Left ventricle myocardium inferior (tissue), 1 donor: ENCODE results near the gene CAMK1D. TPM values are rescaled to one million over a fixed set of nuclear protein-coding genes. Genes with fewer than 3 reads are reported as not detected.

ENCODE experiments used
- DNase-seq: peaks from one replicate; pipeline ENCODE4 v3.0.0-alpha.2; 2020
- H3K27ac ChIP-seq: fragments of 200-600 bp; replicated peaks from 2 replicates; pipeline ENCODE4 v1.8.0; 2021
- H3K27me3 ChIP-seq: fragments of 200-600 bp; 2 replicates; pipeline ENCODE4 v1.8.0; 2021; ENCODE audit warnings: low read depth
- H3K36me3 ChIP-seq: fragments of 200-600 bp; 2 replicates; pipeline ENCODE4 v1.8.0; 2021
- H3K4me1 ChIP-seq: fragments of 200-600 bp; 2 replicates; pipeline ENCODE4 v1.8.0; 2021
- H3K4me3 ChIP-seq: fragments of 200-600 bp; 2 replicates; pipeline ENCODE4 v1.8.0; 2021; ENCODE audit warnings: mild to moderate bottlenecking, moderate library complexity
- H3K9me3 ChIP-seq: fragments of 200-600 bp; replicated peaks from 2 replicates; pipeline ENCODE4 v1.8.0; 2021
- CTCF ChIP-seq: fragments of 200-600 bp; IDR thresholded peaks from 2 replicates; pipeline ENCODE4 v1.8.0; 2021; ENCODE audit warnings: antibody characterized with exemption, mild to moderate bottlenecking, borderline replicate concordance
- intact Hi-C: fragments of 100-400 bp; cut with micrococcal nuclease; formaldehyde crosslinking; loops from one replicate; pipeline ENCODE4 v1.11.0; 2022
- total RNA-seq: library from RNA; stranded (reverse); fragmentation: NEBNext Ultra II Directional; extraction: Animal tissue kit (Norgen Biotek cat#: 25700); gene quantifications from one replicate; pipeline ENCODE4 v1.2.1, GENCODE V29; 2021
- donor health status: DM: no; HTN: yes; CAD: no; lungs with severe emphysema.

Gene CAMK1D
- total RNA-seq, 1 donor from 2014 or later, result 2.5 TPM

- no peaks in the 10 kb centered on the region for H3K4me1 ChIP-seq
- H3K27ac ChIP-seq, result no peak overlapping the region
- peaks cover 24% of the 10 kb centered on the region for H3K36me3 ChIP-seq
- H3K27me3 ChIP-seq, result no peaks in the 10 kb centered on the region
- no peak for TF ChIP-seq CTCF
- H3K9me3 ChIP-seq, result peaks cover 14% of the 10 kb centered on the region
- no peak for DNase-seq
- intact Hi-C loops, result no loop called here
- H3K4me3 ChIP-seq, result no peak overlapping the region
Measured at GRCh38 chr10:12814166-12814565, 464.8 kb downstream of the CAMK1D start.

GRCh38 chr10:12819071-12819470, 469.7 kb downstream of the CAMK1D start:
- Histone ChIP-seq H3K9me3 (peaks cover 9% of the 10 kb centered on the region), H3K36me3 (peaks cover 22% of the 10 kb centered on the region), H3K4me1 (no peaks in the 10 kb centered on the region), H3K4me3 (no peak overlapping the region), H3K27ac (no peak overlapping the region), H3K27me3 (no peaks in the 10 kb centered on the region)
- no peak for DNase-seq
- intact Hi-C loops, result no loop called here
- TF ChIP-seq CTCF, result no peak

- H3K9me3 ChIP-seq, result peaks cover 3% of the 10 kb centered on the region
- no peak for DNase-seq
- no peaks in the 10 kb centered on the region for H3K27me3 ChIP-seq
- H3K36me3 ChIP-seq, result peaks cover 16% of the 10 kb centered on the region
- H3K27ac ChIP-seq, result no peak overlapping the region
- no peak overlapping the region for H3K4me3 ChIP-seq
- no peak for TF ChIP-seq CTCF
- intact Hi-C loops, result no loop called here
- no peaks in the 10 kb centered on the region for H3K4me1 ChIP-seq
Measured at GRCh38 chr10:12819656-12820055, 470.3 kb downstream of the CAMK1D start.

GRCh38 chr10:12822126-12822892, 473.0 kb downstream of the CAMK1D start:
- no peaks in the 10 kb centered on the region for H3K4me1 ChIP-seq
- intact Hi-C loops, result no loop called here
- no peaks in the 10 kb centered on the region for H3K36me3 ChIP-seq
- no peak overlapping the region for H3K27ac ChIP-seq
- no peaks in the 10 kb centered on the region for H3K27me3 ChIP-seq
- H3K4me3 ChIP-seq, result no peak overlapping the region
- no peak for DNase-seq
- no peak for TF ChIP-seq CTCF
- H3K9me3 ChIP-seq, result no peaks in the 10 kb centered on the region

GRCh38 chr10:12822893-12823170, 473.5 kb downstream of the CAMK1D start:
- intact Hi-C loops, result no loop called here
- Histone ChIP-seq H3K9me3 (no peaks in the 10 kb centered on the region), H3K36me3 (peaks cover 1% of the 10 kb centered on the region), H3K4me3 (no peak overlapping the region), H3K4me1 (no peaks in the 10 kb centered on the region), H3K27ac (no peak overlapping the region), H3K27me3 (no peaks in the 10 kb centered on the region)
- DNase-seq, result no peak
- TF ChIP-seq CTCF, result no peak
